NB4 (cell line): Measurements from ENCODE around the gene CCNY.

ENCODE experiments used
- MAX ChIP-seq: IDR thresholded peaks from 2 replicates; pipeline ENCODE4 v1.6.1; 2011; ENCODE audit warnings: low read depth, low read length
- MYC ChIP-seq: IDR thresholded peaks from 2 replicates; pipeline ENCODE4 v1.6.1; 2011; ENCODE audit warnings: low read depth, low read length
- POLR2A ChIP-seq: IDR thresholded peaks from 2 replicates; pipeline ENCODE4 v1.6.1; 2011; ENCODE audit warnings: mild to moderate bottlenecking; ENCODE audit not compliant: insufficient read length; ENCODE audit errors: extremely low read depth
- TF ChIP-seq, protein P1 (sequence below): IDR thresholded peaks from one replicate; pipeline ENCODE4 v1.5.1; 2012; ENCODE audit warnings: low read depth, low read length

DNA sequence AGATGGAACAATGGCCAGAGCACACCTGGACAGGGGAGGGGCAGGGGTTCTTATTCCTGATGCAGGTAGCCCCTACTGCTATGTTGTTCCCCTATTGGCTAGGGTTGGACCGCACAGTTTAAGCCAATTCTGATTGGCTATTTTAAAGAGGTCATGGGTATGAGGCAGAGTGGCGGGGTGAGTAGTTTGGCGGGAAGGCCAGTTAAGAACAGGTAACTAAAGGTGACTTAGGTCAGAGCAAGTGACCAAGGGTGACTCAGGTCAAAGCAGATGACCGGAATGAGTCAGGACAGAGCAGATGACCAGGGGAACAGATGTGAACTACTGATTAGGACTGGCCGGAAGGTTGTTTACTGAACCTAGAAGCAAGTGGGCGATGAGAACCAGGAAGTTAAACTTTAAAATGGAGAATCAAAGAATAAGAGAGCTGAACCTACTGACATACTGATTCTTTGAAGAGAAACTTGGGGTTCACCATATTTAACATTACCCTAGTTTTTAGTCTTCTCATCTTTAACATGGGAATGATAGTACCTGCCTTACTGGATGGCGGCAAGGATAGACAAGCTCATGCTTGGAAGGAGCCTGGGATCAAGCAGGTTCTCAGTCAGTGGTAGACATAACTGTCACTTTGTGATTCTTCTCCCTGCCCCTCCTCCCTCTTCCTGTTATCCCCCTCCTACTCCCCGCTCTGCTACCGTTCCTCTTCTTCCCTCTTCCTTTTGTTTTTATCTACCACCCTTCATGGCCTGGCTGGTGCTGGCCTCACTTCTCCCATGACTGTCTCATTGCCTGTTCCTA, 55.0 kb downstream of the CCNY start:
- TF ChIP-seq POLR2A: no peak
- TF ChIP-seq, protein P1, sequence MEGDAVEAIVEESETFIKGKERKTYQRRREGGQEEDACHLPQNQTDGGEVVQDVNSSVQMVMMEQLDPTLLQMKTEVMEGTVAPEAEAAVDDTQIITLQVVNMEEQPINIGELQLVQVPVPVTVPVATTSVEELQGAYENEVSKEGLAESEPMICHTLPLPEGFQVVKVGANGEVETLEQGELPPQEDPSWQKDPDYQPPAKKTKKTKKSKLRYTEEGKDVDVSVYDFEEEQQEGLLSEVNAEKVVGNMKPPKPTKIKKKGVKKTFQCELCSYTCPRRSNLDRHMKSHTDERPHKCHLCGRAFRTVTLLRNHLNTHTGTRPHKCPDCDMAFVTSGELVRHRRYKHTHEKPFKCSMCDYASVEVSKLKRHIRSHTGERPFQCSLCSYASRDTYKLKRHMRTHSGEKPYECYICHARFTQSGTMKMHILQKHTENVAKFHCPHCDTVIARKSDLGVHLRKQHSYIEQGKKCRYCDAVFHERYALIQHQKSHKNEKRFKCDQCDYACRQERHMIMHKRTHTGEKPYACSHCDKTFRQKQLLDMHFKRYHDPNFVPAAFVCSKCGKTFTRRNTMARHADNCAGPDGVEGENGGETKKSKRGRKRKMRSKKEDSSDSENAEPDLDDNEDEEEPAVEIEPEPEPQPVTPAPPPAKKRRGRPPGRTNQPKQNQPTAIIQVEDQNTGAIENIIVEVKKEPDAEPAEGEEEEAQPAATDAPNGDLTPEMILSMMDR: no peak
- no peak for TF ChIP-seq MAX
- no peak for TF ChIP-seq MYC
